ENCODE data around the gene RBM8A.

The RBM8A gene

GRCh38 chr1:145916745-145917144 is 10.5 kb downstream of the RBM8A start:
- DNase-seq (ENCODE audit: low spot score): no peak

DNA sequence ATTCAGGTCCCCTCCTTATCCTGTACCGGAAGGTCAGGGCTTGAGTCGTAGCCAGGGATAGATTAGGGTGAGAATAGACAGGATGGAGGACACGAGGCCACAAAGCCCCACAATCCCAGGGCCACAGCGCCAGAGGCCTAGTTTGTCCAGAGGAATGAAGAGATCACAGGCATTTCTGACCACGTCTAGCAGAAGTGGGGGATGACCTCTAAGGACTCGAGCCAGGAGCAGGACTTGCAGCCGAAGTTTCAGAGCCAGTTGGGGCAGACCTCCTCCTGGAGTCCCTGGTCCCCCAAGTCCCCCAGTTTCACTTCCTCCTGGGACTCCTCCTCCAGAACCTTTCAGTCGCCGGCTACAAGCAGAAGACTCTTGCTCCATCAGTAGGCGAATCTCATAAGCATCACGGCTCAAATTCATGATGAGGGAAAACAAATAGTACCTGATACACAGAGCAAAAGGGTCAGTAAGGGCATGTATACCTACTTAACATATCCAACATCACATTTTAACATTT is 15.1 kb downstream of the RBM8A start:
- DNase-seq (ENCODE audit: low spot score): no peak

- DNase-seq (ENCODE audit: low spot score): no peak
Measured at GRCh38 chr1:145908653-145909052, 18.6 kb downstream of the RBM8A start.

DNA sequence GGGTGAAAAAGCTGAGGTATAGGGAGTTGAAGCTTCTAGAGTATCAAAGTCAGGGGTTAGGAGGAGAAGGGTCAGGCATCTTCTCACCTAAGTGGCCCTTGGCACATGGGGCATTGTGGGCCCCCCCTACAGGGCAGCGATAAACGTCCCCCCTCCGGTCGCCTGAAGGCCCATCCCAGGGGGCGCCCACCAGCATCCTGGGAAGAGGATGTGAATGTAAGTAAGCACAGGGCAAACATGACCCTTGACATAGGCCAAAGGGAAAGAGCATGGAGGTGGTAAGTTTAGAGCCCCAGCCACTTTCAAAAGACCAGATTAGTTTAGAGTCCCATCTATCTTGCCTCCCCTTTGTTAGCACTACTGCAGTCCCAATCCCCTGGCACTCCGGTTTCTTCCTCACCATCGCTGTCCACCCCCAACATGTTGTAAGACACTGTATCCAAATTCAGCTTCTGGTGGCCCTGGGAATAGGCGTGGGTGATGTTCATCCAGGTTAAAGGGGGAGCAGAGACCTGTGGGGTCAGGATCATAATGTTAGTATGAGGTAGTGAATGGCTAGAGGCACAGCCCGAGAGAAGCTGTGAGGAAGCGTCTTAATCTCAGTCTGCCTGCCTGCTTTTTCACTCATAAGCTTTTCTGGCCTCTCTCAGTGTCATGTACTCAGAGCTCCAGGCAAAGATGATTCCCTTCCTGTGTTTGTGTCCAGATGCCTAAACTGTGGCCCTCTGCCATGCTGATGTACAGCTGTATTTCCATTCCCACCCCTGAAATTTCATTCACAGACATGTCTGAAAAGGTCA is 20.1 kb downstream of the RBM8A start:
- no peak for DNase-seq (ENCODE audit: low spot score)

GRCh38 chr1:145901312-145902021 is 25.8 kb downstream of the RBM8A start:
- DNase-seq (ENCODE audit: low spot score): no peak

DNA sequence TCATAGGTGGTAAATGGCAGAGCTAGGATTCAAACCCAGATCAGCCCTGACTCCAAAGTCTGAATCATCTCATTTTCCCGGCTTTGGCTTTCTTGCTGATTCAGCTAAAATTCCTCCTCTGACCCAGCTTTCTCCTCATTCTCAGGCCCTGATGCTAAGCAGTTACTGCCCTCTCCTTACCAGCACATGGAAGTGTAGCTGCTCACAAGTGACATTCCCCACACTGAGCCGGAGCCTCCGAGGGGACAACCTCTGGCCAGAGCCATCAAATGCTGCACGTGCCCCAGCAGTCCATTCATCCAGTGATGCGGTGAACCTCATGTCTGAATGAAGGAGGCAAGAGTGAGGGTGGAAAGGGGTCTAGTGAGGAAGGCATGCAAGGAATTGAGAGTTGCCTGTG is 28.5 kb downstream of the RBM8A start:
- DNase-seq (ENCODE audit: low spot score): no peak

- DNase-seq (ENCODE audit: low spot score): no peak
Measured at GRCh38 chr1:145897969-145898368, 29.3 kb downstream of the RBM8A start.

DNA sequence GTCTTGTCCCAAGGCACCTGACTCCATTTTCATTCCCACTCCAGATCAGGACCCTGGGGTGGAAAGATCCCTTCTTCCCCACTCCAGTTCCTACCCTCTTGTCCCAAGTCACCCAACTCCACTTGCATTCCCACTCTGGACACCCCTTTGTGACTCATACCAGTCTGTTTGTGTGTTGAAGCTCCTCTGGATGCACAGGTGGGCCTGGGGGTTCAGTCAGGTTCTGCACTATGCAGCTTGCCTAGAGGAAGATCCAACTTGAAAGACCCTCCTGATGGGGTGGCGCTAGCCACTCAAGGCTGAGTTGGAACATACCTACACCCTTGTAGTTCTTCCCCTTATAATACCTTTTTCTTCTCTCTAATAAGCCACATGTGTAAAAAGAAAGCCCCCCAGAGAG is 31.8 kb downstream of the RBM8A start:
- DNase-seq (ENCODE audit: low spot score): no peak

DNA sequence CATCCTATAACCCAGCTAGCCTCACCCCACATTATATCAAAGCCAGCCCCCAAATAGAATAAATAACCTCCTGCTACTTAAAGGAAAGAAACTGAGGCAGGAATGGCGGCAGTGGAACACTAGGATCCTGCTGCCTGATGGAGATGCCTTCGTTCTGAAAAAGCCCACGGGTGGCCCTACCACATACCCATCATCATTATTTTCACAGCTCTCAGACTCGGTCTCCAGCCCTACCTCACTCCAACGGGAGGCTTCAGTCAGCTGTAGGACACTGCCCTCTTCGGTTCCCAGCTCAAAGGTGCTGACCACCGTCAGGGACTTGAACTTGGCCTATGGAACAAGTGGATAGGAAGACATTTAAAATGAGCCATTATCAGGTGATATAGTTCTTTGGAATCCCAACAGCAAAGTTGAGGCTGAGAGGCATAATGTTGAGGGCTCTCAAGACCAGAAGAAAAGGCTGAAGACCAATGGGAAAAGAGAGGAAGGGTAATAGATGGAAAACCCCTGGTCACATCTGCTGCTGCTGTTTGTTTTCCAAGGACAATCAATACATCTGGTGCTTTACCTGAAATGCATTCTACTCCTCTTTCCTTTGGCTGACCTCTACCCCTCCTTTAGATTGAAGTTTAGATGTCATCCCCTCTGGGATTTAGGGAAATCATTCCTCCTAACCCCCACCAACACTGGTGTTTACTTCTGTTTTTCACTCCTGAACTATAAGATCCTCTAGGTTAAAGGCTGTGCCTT is 33.8 kb downstream of the RBM8A start:
- DNase-seq (ENCODE audit: low spot score): no peak

DNA sequence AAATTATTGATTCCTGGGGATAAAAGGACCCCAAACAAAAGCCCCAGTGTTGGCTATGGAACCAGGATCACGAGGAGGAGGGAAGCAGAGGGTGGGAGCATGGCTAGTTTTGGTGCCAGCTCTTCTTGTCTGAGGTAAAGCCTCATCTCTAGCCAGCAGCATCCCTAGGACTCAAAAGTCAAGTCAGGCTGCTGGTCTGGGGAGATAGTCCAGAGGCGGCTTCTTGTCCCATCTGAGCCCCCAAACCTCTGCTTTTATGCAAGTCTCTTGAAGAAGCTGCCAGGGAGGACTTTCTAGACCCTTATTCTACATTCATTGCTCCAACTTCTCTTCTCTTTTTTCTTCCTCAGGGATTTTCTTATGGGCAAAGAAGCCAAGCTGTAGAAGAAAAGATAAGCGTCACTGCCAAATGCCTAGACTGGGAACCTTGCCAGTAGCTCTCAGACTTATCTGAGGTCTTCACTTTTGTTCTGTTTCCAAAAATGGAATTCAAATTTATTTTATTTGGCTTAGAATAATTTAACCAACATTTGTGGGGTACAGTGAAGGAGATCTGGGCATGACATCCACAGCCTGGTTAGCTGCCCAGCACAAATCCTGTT is 34.7 kb downstream of the RBM8A start:
- DNase-seq (ENCODE audit: low spot score): no peak

DNA sequence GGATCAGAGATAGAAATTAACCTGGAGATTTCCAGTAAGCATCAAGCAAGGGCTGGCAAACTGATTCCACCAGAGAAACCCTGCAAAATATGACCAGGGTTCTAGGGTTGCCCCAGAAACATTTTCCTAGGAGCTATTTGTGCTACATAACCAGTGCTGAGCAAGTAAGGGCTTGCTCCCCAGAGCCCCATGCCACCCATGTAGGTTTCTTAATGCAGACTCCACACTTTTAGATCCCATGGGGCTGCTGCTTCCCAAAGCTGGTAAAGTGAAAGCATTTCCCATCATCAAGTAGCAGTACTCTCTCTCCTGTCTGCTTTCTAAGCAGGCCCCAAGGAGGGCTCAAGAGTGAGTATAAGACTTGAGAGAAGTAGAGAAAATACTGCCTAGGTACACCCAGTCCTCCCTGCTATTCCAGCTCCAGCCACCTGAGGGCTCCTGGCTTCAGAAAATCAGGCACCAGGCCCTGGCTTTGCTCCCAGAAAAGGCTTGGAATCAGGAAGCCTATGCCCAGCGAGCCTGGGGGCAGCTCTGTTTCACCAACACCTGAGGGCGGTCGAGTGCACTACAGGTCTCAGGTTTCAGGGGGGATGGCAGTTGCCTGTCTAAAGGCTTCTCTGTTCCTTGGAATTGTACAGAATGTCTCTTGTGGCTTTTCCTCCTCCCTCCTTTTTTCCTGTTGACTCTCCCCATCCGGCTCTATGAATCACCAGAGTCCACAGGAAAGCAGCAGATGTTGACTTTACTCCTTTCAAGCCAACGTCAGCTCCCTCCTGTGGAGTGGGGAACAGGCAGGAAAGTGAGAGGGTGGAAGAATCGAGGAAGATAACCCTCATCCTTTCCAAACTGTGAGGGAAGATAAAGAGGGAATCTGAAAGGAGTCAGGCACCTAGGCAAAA is 35.4 kb downstream of the RBM8A start:
- DNase-seq (ENCODE audit: low spot score): peak; percentile 50

- no peak for DNase-seq (ENCODE audit: low spot score)
Measured at GRCh38 chr1:145891143-145891542, 36.1 kb downstream of the RBM8A start.

- DNase-seq (ENCODE audit: low spot score): no peak
Measured at GRCh38 chr1:145889722-145890121, 37.6 kb downstream of the RBM8A start.

- DNase-seq (ENCODE audit: low spot score): no peak
Measured at GRCh38 chr1:145887631-145888030, 39.7 kb downstream of the RBM8A start.

- DNase-seq (ENCODE audit: low spot score): no peak
Measured at GRCh38 chr1:145886816-145887215, 40.5 kb downstream of the RBM8A start.

- no peak for DNase-seq (ENCODE audit: low spot score)
Measured at GRCh38 chr1:145886390-145886789, 40.9 kb downstream of the RBM8A start.

- DNase-seq (ENCODE audit: low spot score): peak; percentile 79
Measured at GRCh38 chr1:145885738-145886287, 41.5 kb downstream of the RBM8A start, which contains the start of gene ANKRD35. TSS of gene ANKRD35 (minus strand) at chr1:145885866. CDS start at chr1:145885758, 108 bp downstream.

- no peak for DNase-seq (ENCODE audit: low spot score)
Measured at GRCh38 chr1:145884675-145885074, 42.6 kb downstream of the RBM8A start.

DNA sequence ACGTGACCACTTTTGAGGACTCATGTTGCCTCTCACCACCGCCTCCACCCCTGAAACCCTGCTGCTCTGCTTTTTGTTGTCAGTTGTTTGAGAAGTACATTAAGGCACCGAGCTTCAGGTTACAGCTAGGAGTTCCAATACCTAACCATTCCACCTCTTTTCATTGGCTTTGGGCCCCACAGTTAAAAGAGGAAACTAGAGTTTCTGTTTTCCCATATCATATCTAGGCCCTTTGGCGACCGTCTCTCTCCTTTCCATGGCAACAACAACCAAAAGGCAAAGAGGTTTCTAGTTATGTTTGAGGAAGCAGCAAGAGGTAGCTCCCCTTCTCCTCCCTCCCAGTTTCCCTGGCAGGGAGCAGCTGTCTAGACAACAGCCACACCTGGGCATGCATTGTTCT is 47.5 kb downstream of the RBM8A start:
- no peak for DNase-seq (ENCODE audit: low spot score)

DNA sequence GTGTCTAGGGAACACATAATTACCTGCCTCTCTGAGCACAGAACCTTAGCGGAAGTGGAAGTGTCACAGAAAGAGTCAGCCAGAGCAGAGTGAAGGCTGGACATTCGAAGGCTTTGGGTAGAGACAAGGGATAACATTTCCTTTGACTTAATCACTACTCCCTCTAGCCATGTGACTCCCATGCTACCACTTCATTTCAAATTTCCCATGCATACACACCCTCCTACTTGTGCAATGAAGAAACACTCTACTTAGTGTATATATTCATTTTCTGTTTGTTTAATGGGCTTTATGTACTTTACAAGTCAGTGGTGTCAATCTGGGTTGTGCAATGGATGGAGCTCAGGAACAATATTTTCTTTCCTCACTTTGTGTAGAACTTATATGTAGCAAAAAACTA is 48.6 kb downstream of the RBM8A start:
- DNase-seq (ENCODE audit: low spot score): no peak

All from CD4-positive, alpha-beta T cell treated with Interleukin-2 at 100 ng/mL for 4 hours (primary cell).